ENCODE results near the gene MOV10L1. TPM values are rescaled to one million over a fixed set of nuclear protein-coding genes. Genes with fewer than 3 reads are reported as not detected.

The MOV10L1 gene
- total RNA-seq, 4 donors from 2014 or later = 0.13 to 1.7 (median 1.6) TPM; not detected in 1

DNA sequence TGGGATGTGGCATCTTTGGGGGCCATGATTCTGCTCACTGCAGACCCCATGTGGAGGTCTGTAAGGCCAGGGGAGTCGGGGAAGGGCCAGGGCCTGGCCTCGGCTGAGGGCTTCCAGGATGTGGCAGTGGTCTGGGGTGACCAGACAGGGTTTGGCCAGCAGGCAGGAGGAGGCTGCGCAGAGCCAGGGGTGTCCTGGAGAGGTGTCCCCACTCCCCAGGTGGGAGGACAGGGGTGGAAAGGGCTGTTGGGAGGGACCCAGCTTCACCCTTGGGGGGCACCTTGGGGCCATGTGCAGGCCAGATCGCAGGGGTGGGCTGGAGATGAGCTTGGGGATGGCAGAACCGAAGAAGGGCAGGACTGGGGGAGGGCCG is 84.2 kb downstream of the MOV10L1 start:
- 92 to 94% methylated on average over 5 to 6 of the region's 6 CpGs for WGBS, 2 donors
- intact Hi-C loops (cut with DNase I; ENCODE audit: low total_unique reads) = no loop called here
- no peak overlapping the region for H3K4me3 ChIP-seq (ENCODE audit: low read depth, poor library complexity, severe bottlenecking)
- TF ChIP-seq POLR2A (IDR thresholded peaks at IDR 0.05) = no peak
- DNase-seq (ENCODE audit: low spot score in 2 of 2) = no peak

DNA sequence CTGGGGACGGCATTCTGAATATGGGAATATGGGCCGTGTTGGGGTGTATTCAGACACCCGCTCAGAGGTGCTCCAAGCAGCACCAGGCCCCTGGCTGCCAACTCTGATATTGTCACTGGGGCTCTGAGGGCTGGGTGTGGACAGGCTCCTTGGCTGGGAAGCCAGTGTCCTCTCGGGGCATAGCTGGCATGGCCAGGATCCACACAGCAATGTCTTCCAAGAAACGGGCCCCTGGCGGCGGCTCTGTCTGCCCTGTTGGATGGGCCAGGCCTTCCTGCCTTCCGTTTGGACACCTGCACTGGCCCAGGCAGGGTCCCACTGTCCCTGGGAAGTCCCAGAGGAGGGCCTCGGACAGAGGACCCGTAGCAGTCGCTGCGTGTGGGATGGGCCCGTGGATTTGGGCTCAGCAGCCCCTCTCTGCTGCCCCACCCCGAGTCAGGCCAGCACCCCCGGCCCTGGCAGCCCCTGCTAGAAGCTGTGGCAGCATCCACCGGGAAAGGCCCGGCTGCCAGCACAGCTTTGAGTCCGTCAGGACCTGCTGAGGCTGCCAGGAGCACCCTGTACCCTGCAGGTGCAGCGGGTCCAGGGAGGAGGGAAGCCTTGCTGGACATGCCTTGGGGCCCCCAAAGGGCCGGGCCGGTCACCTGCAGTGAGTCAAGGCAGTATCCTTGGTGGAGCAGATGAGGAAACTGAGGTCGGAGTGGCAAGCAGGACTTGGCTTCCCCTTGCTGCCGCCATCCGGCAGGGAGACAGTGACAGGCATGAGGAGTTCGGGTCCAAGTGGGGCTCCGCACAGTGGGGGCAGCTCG is 84.8 kb downstream of the MOV10L1 start:
- H3K4me3 ChIP-seq (ENCODE audit: low read depth, poor library complexity, severe bottlenecking) = no peak overlapping the region
- intact Hi-C loops (cut with DNase I; ENCODE audit: low total_unique reads) = no loop called here
- no peak for DNase-seq (ENCODE audit: low spot score in 2 of 2)
- TF ChIP-seq CTCF (IDR thresholded peaks at IDR 0.05) = no peak
- no peak for TF ChIP-seq POLR2A (IDR thresholded peaks at IDR 0.05)
- WGBS, 2 donors = 76 to 82% methylated on average over 14 to 27 of the region's 27 CpGs

DNA sequence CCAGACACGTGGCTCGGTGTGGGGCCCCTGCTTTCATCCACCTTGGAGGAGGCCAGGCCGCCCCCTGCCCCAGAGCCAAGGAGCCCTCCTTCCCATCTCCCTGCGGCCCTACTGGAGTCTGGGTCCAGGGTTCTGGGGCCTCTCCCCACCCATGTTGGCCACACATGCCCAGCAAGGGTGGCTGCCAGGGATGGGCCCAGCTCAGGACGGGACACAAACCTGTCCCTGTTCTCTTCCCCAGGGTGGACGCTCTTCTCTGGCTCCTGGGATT is 85.3 kb downstream of the MOV10L1 start:
- TF ChIP-seq POLR2A (IDR thresholded peaks at IDR 0.05) (no peak), CTCF (IDR thresholded peaks at IDR 0.05) (no peak)
- no peak for DNase-seq (ENCODE audit: low spot score in 2 of 2)
- intact Hi-C loops (cut with DNase I; ENCODE audit: low total_unique reads) = no loop called here
- no peak overlapping the region for H3K4me3 ChIP-seq (ENCODE audit: low read depth, poor library complexity, severe bottlenecking)
- 83 to 85% methylated on average over 5 to 6 of the region's 6 CpGs for WGBS, 2 donors

- no peak for DNase-seq (ENCODE audit: low spot score in 2 of 2)
- H3K4me3 ChIP-seq (ENCODE audit: low read depth, poor library complexity, severe bottlenecking) = no peak overlapping the region
- 78 to 81% methylated on average over 25 to 26 of the region's 27 CpGs for WGBS, 2 donors
- intact Hi-C loops (cut with DNase I; ENCODE audit: low total_unique reads) = no loop called here
- TF ChIP-seq POLR2A (IDR thresholded peaks at IDR 0.05) = no peak
- TF ChIP-seq CTCF (IDR thresholded peaks at IDR 0.05) = no peak
These were observed 86.4 kb downstream of the MOV10L1 start for GRCh38 chr22:50175921-50176849.

GRCh38 chr22:50176850-50177536 is 87.2 kb downstream of the MOV10L1 start:
- DNase-seq (ENCODE audit: low spot score in 2 of 2) = no peak
- TF ChIP-seq CTCF (IDR thresholded peaks at IDR 0.05) = no peak
- intact Hi-C loops (cut with DNase I; ENCODE audit: low total_unique reads) = no loop called here
- no peak overlapping the region for H3K4me3 ChIP-seq (ENCODE audit: low read depth, poor library complexity, severe bottlenecking)
- WGBS, 2 donors = 95 to 96% methylated on average over 75 to 76 of the region's 76 CpGs

All from lower leg skin (tissue), 4 donors.